Stimulated activated naive CD8-positive, alpha-beta T cell treated with anti-CD3 and anti-CD28 coated beads, Interleukin-15, Interleukin-2, amounts not matched to agents 100 ng/mL and 50 ng/mL, for 24 hours (primary cell): Measurements from ENCODE around the gene DYNC1H1.
"Not testable (repeated sequence)": the region's sequence is repeated elsewhere in the genome, so short reads cannot be mapped to it uniquely, and the experiment has no call there.

Source experiments
- H3K27ac Mint-ChIP-seq: one replicate; pipeline ENCODE4 v1.8.0; 2021; ENCODE audit warnings: mild to moderate bottlenecking, mixed read lengths
- H3K27me3 Mint-ChIP-seq: one replicate; pipeline ENCODE4 v1.8.0; 2021; ENCODE audit warnings: mixed read lengths
- H3K36me3 Mint-ChIP-seq: one replicate; pipeline ENCODE4 v1.8.0; 2021; ENCODE audit warnings: low read depth, mixed read lengths
- H3K4me1 Mint-ChIP-seq: one replicate; pipeline ENCODE4 v1.8.0; 2021; ENCODE audit warnings: low read depth, mixed read lengths
- H3K4me3 Mint-ChIP-seq: one replicate; pipeline ENCODE4 v1.8.0; 2021; ENCODE audit warnings: mild to moderate bottlenecking, mixed read lengths
- H3K9me3 Mint-ChIP-seq: one replicate; pipeline ENCODE4 v1.8.0; 2021; ENCODE audit warnings: mixed read lengths

Gene DYNC1H1

DNA sequence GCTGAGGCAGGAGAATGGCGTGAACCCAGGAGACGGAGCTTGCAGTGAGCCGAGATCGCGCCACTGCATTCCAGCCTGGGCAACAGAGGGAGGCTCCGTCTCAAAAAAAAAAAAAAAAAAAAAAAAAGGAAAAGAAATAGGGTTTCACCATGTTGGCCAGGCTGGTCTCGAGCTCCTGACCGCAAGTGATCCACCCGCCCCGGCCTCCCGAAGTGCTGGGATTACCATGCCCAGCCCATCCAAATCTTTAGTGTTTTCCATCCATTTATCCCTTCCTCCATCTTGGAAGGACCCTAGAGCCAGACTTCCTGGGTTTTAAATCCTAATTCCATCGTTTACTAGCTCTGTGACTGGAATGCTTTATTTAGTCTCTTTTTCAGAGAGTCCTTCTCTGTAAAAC is 20.5 kb downstream of the DYNC1H1 start:
- not testable (repeated sequence) for H3K4me1 Mint-ChIP-seq, H3K27ac Mint-ChIP-seq, H3K9me3 Mint-ChIP-seq, H3K4me3 Mint-ChIP-seq, H3K27me3 Mint-ChIP-seq
- peaks cover 75% of the 10 kb centered on the region for H3K36me3 Mint-ChIP-seq

GRCh38 chr14:101985957-101986356 is 21.6 kb downstream of the DYNC1H1 start:
- Mint-ChIP-seq H3K36me3 (peaks cover 71% of the 10 kb centered on the region), H3K9me3 (no peaks in the 10 kb centered on the region), H3K4me3 (no peak overlapping the region), H3K27me3 (no peaks in the 10 kb centered on the region), H3K4me1 (peaks cover 3% of the 10 kb centered on the region), H3K27ac (no peak overlapping the region)

- no peaks in the 10 kb centered on the region for H3K9me3 Mint-ChIP-seq
- no peaks in the 10 kb centered on the region for H3K27me3 Mint-ChIP-seq
- H3K27ac Mint-ChIP-seq: no peak overlapping the region
- H3K4me3 Mint-ChIP-seq: no peak overlapping the region
- peaks cover 3% of the 10 kb centered on the region for H3K4me1 Mint-ChIP-seq
- peaks cover 66% of the 10 kb centered on the region for H3K36me3 Mint-ChIP-seq
Observed at GRCh38 chr14:101986953-101987352, 22.6 kb downstream of the DYNC1H1 start.

DNA sequence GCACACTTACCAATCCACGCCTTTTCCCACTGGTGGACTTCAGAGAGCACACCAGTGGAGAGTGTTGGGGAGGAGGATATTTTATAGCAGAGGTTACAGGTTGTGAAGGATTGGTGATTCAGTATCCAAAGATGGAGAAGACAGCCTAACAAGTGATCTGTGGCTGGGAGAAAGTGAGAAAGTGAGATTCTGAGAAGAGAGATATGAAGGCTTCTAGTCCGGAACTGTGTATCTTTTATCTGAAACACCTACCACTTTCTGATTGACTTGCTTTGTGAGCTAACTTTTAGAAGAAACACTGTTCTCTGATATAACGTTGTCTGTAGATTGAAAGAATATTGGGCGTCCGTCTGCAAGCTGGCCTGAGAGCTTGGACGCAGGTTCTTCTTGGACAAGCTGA is 24.0 kb downstream of the DYNC1H1 start:
- Mint-ChIP-seq H3K4me3 (no peak overlapping the region), H3K27me3 (no peaks in the 10 kb centered on the region), H3K9me3 (no peaks in the 10 kb centered on the region), H3K27ac (no peak overlapping the region), H3K36me3 (peaks cover 70% of the 10 kb centered on the region), H3K4me1 (peaks cover 11% of the 10 kb centered on the region)

- Mint-ChIP-seq H3K4me1 (peaks cover 11% of the 10 kb centered on the region), H3K4me3 (no peak overlapping the region), H3K9me3 (no peaks in the 10 kb centered on the region), H3K36me3 (peaks cover 79% of the 10 kb centered on the region), H3K27me3 (no peaks in the 10 kb centered on the region), H3K27ac (peak overlapping the region; percentile 53)
Observed at GRCh38 chr14:101991352-101991751, 27.0 kb downstream of the DYNC1H1 start.

DNA sequence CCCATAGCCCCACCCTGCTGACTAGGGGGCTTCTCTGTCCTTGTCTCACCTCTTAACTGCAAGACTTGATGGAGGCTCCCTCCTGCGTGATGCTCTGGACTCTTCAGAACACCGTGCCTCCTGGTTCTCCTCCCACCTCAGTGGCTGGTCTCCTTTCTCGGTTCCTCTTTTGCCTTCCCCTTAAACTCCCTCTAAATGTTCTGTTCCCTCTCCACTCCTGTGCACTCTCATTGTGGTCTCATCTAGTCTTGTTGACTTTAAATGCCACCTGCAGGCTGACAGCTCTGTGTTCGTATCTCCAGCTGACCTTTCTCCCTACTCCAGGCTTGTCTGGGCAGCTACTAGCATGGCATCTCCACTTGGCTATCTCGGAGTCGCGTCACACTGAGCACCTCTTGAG is 28.3 kb downstream of the DYNC1H1 start:
- Mint-ChIP-seq H3K36me3 (peaks cover 77% of the 10 kb centered on the region), H3K27me3 (no peaks in the 10 kb centered on the region), H3K27ac (peak overlapping the region; percentile 33), H3K9me3 (no peaks in the 10 kb centered on the region), H3K4me3 (peak overlapping the region; percentile 17), H3K4me1 (peaks cover 11% of the 10 kb centered on the region)

DNA sequence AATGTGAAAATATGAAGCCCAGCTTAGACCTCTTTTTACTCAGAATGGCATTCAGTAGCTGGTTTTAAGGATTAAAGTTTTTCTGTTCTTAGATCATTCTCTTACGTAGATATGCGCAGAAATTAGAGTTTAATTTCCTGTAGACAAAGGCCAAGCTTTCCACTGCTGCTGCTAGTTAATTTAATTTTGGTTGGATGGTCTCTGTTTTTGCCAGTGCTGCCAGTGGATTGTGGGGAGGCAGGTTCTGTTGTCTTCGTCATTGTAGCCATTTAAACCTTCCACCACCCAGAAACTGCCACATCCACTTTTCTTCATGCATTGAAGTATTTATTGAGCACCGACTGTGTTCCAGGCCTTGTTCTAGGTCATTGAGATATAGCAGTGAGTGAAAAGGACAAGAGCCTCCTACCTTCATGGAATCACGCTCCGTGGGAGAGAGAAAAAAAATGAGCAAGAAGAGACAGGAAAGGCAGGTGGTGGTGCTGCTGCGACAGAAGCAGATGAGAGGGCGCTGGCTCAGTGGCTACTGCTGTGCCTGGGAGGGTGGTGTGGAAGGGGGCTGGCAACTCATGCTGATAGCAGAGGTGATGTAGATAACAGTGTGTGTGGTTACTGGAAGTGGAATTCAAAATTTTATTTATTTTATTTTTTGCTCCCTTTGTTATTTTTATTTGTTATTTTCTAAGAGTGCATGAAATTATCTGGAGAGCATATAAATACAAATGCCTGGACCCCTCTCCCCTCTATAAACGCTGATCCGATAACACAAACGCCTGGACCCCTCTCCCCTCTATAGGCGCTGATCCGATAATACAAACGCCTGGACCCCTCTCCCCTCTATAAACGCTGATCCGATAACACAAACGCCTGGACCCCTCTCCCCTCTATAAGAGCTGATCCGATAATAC is 33.3 kb downstream of the DYNC1H1 start:
- Mint-ChIP-seq H3K27me3 (no peaks in the 10 kb centered on the region), H3K4me3 (no peak overlapping the region), H3K4me1 (peaks cover 2% of the 10 kb centered on the region), H3K9me3 (no peaks in the 10 kb centered on the region), H3K27ac (no peak overlapping the region), H3K36me3 (peaks cover 78% of the 10 kb centered on the region)

GRCh38 chr14:102000902-102001301 is 36.5 kb downstream of the DYNC1H1 start:
- H3K4me1 Mint-ChIP-seq: no peaks in the 10 kb centered on the region
- no peaks in the 10 kb centered on the region for H3K9me3 Mint-ChIP-seq
- H3K27me3 Mint-ChIP-seq: no peaks in the 10 kb centered on the region
- H3K36me3 Mint-ChIP-seq: peaks cover 74% of the 10 kb centered on the region
- H3K4me3 Mint-ChIP-seq: no peak overlapping the region
- no peak overlapping the region for H3K27ac Mint-ChIP-seq

DNA sequence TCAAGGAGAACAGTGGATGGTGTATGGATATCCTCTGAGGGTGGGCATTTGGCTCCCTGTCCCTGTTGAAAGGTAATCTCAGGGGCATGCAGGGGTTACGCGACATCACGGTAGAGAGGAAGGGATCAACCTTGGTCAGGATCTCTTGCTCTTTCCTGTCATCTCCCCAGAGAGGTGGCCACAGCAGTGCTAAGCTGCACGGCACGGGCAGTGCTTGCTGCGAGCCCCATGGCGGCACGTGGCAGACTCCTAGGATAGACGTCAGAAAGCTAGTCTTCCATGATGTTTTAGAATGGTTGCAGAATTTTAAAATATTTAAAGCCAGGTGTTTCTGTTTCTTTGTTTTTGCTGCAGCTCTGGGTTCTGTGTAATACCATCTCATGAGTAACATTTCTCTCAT is 41.0 kb downstream of the DYNC1H1 start:
- H3K27ac Mint-ChIP-seq: no peak overlapping the region
- no peaks in the 10 kb centered on the region for H3K9me3 Mint-ChIP-seq
- no peak overlapping the region for H3K4me3 Mint-ChIP-seq
- H3K36me3 Mint-ChIP-seq: peaks cover 83% of the 10 kb centered on the region
- H3K4me1 Mint-ChIP-seq: no peaks in the 10 kb centered on the region
- no peaks in the 10 kb centered on the region for H3K27me3 Mint-ChIP-seq

DNA sequence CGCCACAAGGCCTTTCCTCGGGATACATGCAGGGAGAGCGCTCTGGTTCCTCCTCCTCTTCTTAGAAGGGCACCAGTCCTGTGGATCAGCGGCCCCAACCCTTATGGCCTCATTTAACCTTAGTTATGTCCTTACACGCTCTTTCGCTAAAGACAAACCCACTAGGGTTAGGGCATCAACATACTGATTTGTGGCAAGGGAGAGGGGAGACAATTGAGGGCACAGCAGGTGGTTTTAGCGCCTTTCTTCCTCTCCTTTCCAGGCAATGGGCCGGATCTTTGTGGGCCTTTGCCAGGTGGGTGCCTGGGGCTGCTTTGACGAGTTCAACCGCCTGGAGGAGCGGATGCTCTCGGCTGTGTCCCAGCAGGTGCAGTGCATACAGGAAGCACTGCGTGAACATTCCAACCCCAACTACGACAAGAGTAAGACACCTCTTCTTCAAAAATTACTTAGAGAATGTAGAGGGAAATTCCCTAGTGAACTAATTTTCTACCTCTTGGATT is 43.6 kb downstream of the DYNC1H1 start:
- H3K27ac Mint-ChIP-seq: no peak overlapping the region
- H3K9me3 Mint-ChIP-seq: no peaks in the 10 kb centered on the region
- H3K27me3 Mint-ChIP-seq: no peaks in the 10 kb centered on the region
- H3K4me1 Mint-ChIP-seq: no peaks in the 10 kb centered on the region
- H3K4me3 Mint-ChIP-seq: no peak overlapping the region
- H3K36me3 Mint-ChIP-seq: peaks cover 87% of the 10 kb centered on the region

DNA sequence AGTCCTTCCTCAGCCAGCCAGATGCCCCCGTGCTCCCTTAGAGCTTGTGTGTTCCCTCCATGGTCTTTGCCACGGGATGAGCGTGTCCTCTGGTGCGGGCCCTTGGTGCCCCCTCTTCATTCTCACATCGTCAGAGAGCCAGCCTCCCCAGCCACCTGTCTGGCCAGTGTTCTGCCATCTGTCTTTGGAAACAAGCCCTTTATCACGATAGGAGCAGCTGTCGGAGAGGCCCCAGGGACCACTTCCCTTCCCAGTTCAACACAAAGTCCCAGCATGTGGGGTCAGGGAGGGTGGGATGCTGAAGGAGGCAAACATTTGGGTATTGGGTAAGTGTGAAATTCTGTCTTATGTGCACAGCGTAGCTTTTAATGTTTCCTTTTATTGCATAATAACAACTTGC is 44.5 kb downstream of the DYNC1H1 start:
- Mint-ChIP-seq H3K4me3 (no peak overlapping the region), H3K4me1 (no peaks in the 10 kb centered on the region), H3K27ac (no peak overlapping the region), H3K9me3 (no peaks in the 10 kb centered on the region), H3K27me3 (no peaks in the 10 kb centered on the region), H3K36me3 (peaks cover 91% of the 10 kb centered on the region)

DNA sequence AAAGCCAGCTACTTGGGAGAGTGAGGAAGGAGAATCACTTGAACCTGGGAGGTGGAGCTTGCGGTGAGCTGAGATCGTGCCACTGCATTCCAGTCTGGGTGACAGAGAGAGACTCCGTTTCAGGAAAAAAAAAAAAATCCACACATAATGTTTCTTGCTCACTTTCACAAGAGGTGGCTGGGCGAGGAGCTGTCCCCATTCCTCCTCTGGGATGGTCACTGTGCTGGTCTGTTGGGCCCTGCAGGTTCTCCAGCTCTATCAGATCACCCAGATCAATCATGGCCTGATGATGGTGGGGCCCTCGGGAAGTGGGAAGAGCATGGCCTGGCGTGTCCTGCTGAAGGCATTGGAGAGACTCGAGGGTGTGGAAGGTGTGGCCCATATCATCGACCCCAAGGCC is 47.3 kb downstream of the DYNC1H1 start:
- Mint-ChIP-seq H3K4me3 (no peak overlapping the region), H3K27me3 (no peaks in the 10 kb centered on the region), H3K4me1 (no peaks in the 10 kb centered on the region), H3K9me3 (no peaks in the 10 kb centered on the region), H3K36me3 (peaks cover 95% of the 10 kb centered on the region), H3K27ac (no peak overlapping the region)

- Mint-ChIP-seq H3K27me3 (no peaks in the 10 kb centered on the region), H3K27ac (no peak overlapping the region), H3K9me3 (no peaks in the 10 kb centered on the region), H3K36me3 (peaks cover 94% of the 10 kb centered on the region), H3K4me3 (no peak overlapping the region), H3K4me1 (no peaks in the 10 kb centered on the region)
Observed at GRCh38 chr14:102012336-102012735, 48.0 kb downstream of the DYNC1H1 start.

DNA sequence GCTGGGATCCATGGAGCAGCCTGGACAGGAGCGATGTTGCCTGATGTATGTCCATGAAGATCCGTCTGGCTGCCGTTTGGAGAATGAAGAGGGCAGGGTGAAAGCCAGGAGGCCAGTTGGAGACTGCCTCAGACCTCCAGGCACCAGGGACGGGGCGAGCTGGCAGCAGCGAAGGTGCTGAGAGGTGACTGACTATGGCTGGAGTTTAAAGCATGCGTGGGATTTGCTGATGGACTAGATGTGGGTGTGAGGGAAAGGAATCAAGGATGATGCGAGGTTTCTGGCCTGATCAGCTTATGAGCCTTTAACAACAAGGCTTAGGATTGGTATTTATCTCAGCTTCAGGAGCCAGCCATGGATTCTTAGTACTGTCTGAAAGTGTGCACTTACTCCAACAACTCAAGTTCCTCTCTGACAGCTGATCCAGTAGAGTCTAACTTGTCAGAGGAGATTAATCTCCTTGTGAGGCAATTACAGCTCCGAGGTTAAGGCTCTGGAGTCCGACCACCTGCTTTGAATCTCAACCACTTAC is 49.4 kb downstream of the DYNC1H1 start:
- Mint-ChIP-seq H3K36me3 (peaks cover 96% of the 10 kb centered on the region), H3K9me3 (no peaks in the 10 kb centered on the region), H3K4me3 (no peak overlapping the region), H3K27me3 (no peaks in the 10 kb centered on the region), H3K27ac (peak overlapping the region; percentile 7), H3K4me1 (peaks cover 3% of the 10 kb centered on the region)

DNA sequence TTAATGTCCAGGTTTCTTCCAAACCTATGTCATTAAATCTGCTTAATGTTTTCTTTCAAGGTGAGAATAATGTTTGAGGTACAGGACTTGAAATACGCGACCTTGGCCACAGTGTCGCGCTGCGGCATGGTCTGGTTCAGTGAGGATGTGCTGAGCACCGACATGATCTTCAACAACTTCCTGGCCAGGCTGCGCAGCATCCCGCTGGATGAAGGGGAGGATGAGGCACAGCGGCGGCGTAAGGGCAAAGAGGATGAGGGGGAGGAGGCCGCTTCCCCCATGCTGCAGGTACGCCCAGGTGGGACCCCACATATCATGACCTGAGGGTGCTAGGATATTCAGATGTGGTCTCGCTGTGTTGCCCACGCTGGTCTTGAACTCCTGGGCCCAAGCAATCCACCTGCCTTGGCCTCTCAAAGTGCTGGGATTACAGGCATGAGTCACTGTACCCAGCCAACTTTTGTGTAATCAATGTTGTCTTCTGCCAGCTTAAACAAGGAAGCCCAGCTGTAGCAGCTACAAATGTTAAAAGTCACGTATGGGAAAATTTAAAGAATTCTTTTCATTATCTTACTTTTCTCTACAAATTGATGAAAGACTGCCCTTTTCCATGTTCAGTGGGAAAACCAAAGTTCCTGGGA is 50.8 kb downstream of the DYNC1H1 start:
- Mint-ChIP-seq H3K27ac (no peak overlapping the region), H3K4me3 (no peak overlapping the region), H3K36me3 (peaks cover 95% of the 10 kb centered on the region), H3K9me3 (no peaks in the 10 kb centered on the region), H3K27me3 (no peaks in the 10 kb centered on the region), H3K4me1 (peaks cover 17% of the 10 kb centered on the region)
